GM23248 (cell line): ENCODE data around the gene MPND. TPM values are rescaled to one million over a fixed set of nuclear protein-coding genes. Genes with fewer than 3 reads are reported as not detected.

Experiments used
- DNase-seq: peaks from one replicate; pipeline ENCODE4 v3.0.0-alpha.2; 2015
- H2AFZ ChIP-seq: fragments of 200-600 bp; sonication (generic); 2 replicates; pipeline ENCODE4 v1.6.1; 2016; ENCODE audit warnings: antibody characterized with exemption
- H3F3A ChIP-seq: fragments of 200-600 bp; sonication (generic); 2 replicates; pipeline ENCODE4 v1.6.1; 2016; ENCODE audit warnings: mild to moderate bottlenecking, antibody characterized with exemption, mixed run types; ENCODE audit not compliant: insufficient read depth
- H3K27ac ChIP-seq: fragments of 200-600 bp; sonication (generic); 2 replicates; pipeline ENCODE4 v1.5.1; 2016; ENCODE audit warnings: mild to moderate bottlenecking
- H3K27me3 ChIP-seq: fragments of 200-600 bp; sonication (generic); replicated peaks from 2 replicates; pipeline ENCODE4 v1.6.1; 2016; ENCODE audit warnings: mild to moderate bottlenecking; ENCODE audit not compliant: insufficient read depth
- H3K36me3 ChIP-seq: fragments of 200-600 bp; sonication (generic); 2 replicates; pipeline ENCODE4 v1.6.1; 2016; ENCODE audit warnings: low read depth, mild to moderate bottlenecking
- H3K4me1 ChIP-seq: fragments of 200-600 bp; sonication (generic); 2 replicates; pipeline ENCODE4 v1.6.1; 2016; ENCODE audit warnings: mild to moderate bottlenecking; ENCODE audit not compliant: insufficient read depth
- H3K4me2 ChIP-seq: fragments of 200-600 bp; sonication (generic); one replicate; pipeline ENCODE4 v1.6.1; 2016; ENCODE audit warnings: mild to moderate bottlenecking; ENCODE audit not compliant: unreplicated experiment
- H3K4me3 ChIP-seq: fragments of 200-600 bp; sonication (generic); 2 replicates; pipeline ENCODE4 v1.5.1; 2016; ENCODE audit warnings: mild to moderate bottlenecking
- H3K79me2 ChIP-seq: fragments of 200-600 bp; sonication (generic); 2 replicates; pipeline ENCODE4 v1.6.1; 2016; ENCODE audit warnings: mild to moderate bottlenecking; ENCODE audit not compliant: insufficient read depth
- H3K9ac ChIP-seq: fragments of 200-600 bp; sonication (generic); 2 replicates; pipeline ENCODE4 v1.6.1; 2016; ENCODE audit warnings: mild to moderate bottlenecking
- H3K9me2 ChIP-seq: fragments of 200-600 bp; sonication (generic); 2 replicates; pipeline ENCODE4 v1.6.1; 2016; ENCODE audit warnings: mixed run types, mild to moderate bottlenecking, moderate library complexity; ENCODE audit not compliant: insufficient read depth
- H3K9me3 ChIP-seq: fragments of 200-600 bp; sonication (generic); one replicate; pipeline ENCODE4 v1.6.1; 2017; ENCODE audit warnings: low read depth
- H4K20me1 ChIP-seq: fragments of 200-600 bp; sonication (generic); 2 replicates; pipeline ENCODE4 v1.6.0; 2016; ENCODE audit not compliant: insufficient read depth
- EZH2 ChIP-seq: fragments of 200-600 bp; sonication (generic); IDR thresholded peaks from 2 replicates; pipeline ENCODE4 v1.6.1; 2018; ENCODE audit warnings: antibody characterized with exemption, mild to moderate bottlenecking; ENCODE audit not compliant: insufficient read depth, poor library complexity, severe bottlenecking
- EZH2phosphoT487 ChIP-seq: fragments of 200-600 bp; sonication (generic); IDR thresholded peaks from 2 replicates; pipeline ENCODE4 v1.6.1; 2018; ENCODE audit warnings: antibody characterized with exemption, moderate library complexity, mild to moderate bottlenecking, low read depth; ENCODE audit not compliant: insufficient read depth
- WGBS, 2 experiments: methylation state at CpG; one replicate each; pipeline ENCODE4 v1.1.6; 2015 to 2017; ENCODE audit warnings: low lambda C conversion rate in 2 of 2, low coverage in 1 of 2; ENCODE audit errors: missing lambda C conversion rate in 2 of 2; 5-methylcytosine and 5-hydroxymethylcytosine counted together
- in situ Hi-C: fragments of 300-500 bp; cut with MboI; formaldehyde crosslinking; loops from 2 replicates; pipeline ENCODE4 v1.15.0; 2020
- polyA plus RNA-seq: library from polyadenylated mRNA; unstranded; fragments of >200 nt; fragmentation: Nextera tagmentation; extraction: Ambion mirVana; gene quantifications from 2 replicates; pipeline ENCODE4 v1.2.1, GENCODE V29; 2016
- total RNA-seq: library from RNA; depleted of rRNA; stranded (reverse); fragments of >200 nt; shearing (Covaris generic); gene quantifications from 2 replicates; pipeline ENCODE4 v1.2.3, GENCODE V29; 2014; rRNA removed

MPND gene
- total and polyA plus RNA-seq, 2 experiments from 2014 or later = 3.0 to 8.4 TPM

GRCh38 chr19:4406626-4407025 is 63.3 kb downstream of the MPND start:
- Histone ChIP-seq H3K4me2 (no peak overlapping the region), H3K4me3 (no peak overlapping the region), H2AFZ (no peak overlapping the region), H3K79me2 (peaks cover 51% of the 10 kb centered on the region), H3K36me3 (no peaks in the 10 kb centered on the region), H3K27me3 (no peaks in the 10 kb centered on the region), H3K27ac (no peak overlapping the region), H3F3A (peaks cover 5% of the 10 kb centered on the region), H3K9me3 (no peaks in the 10 kb centered on the region), H3K4me1 (peaks cover 17% of the 10 kb centered on the region), H3K9me2 (no peaks in the 10 kb centered on the region), H3K9ac (no peak overlapping the region), H4K20me1 (no peaks in the 10 kb centered on the region)
- TF ChIP-seq EZH2phosphoT487 (no peak), EZH2 (no peak)
- WGBS, 2 experiments = 90 to 91% methylated on average over 7 of the region's 7 CpGs
- no peak for DNase-seq
- in situ Hi-C loops = no loop called here

GRCh38 chr19:4409123-4409933 is 66.0 kb downstream of the MPND start:
- Histone ChIP-seq H3K9me2 (no peaks in the 10 kb centered on the region), H3K4me2 (no peak overlapping the region), H3K79me2 (peaks cover 34% of the 10 kb centered on the region), H2AFZ (no peak overlapping the region), H3K9me3 (no peaks in the 10 kb centered on the region), H3K4me3 (no peak overlapping the region), H3K36me3 (peaks cover 7% of the 10 kb centered on the region; the same call in 1 of the 2 replicates), H3K27me3 (no peaks in the 10 kb centered on the region), H4K20me1 (no peaks in the 10 kb centered on the region), H3K4me1 (peaks cover 2% of the 10 kb centered on the region; the same call in 1 of the 2 replicates), H3K9ac (no peak overlapping the region), H3K27ac (no peak overlapping the region), H3F3A (peaks cover 2% of the 10 kb centered on the region; the same call in 1 of the 2 replicates)
- no peak for DNase-seq
- in situ Hi-C loops = no loop called here
- 91 to 92% methylated on average over 23 of the region's 23 CpGs for WGBS, 2 experiments
- no peak for TF ChIP-seq EZH2phosphoT487
- no peak for TF ChIP-seq EZH2

Other genes with a start within 250 kb of the MPND start
- 162 and 212 TPM in 2 replicates for gene MAP2K2, start 219.4 kb upstream of the MPND start, total RNA-seq
- 32.3 and 47.0 TPM in 2 replicates for gene MAP2K2, start 219.4 kb upstream of the MPND start, polyA plus RNA-seq
- gene CREB3L3, start 189.9 kb upstream of the MPND start, total RNA-seq = not detected in 2 replicates
- not detected in 2 replicates for gene CREB3L3, start 189.9 kb upstream of the MPND start, polyA plus RNA-seq
- gene SIRT6, start 161.0 kb upstream of the MPND start, total RNA-seq = 12.0 and 14.4 TPM in 2 replicates
- gene SIRT6, start 161.0 kb upstream of the MPND start, polyA plus RNA-seq = 19.6 and 20.0 TPM in 2 replicates
- gene ANKRD24, start 160.9 kb upstream of the MPND start, total RNA-seq = 0.54 and 3.3 TPM in 2 replicates
- gene ANKRD24, start 160.9 kb upstream of the MPND start, polyA plus RNA-seq = 0.14 and 0.46 TPM in 2 replicates
- gene EBI3, start 114.0 kb upstream of the MPND start, total RNA-seq = 0.76 TPM in 1 of 2 replicates, not detected in the other
- gene EBI3, start 114.0 kb upstream of the MPND start, polyA plus RNA-seq = 0.56 and 1.1 TPM in 2 replicates
- gene YJU2, start 96.5 kb upstream of the MPND start, total RNA-seq = 17.3 and 20.1 TPM in 2 replicates
- 10.6 and 12.9 TPM in 2 replicates for gene YJU2, start 96.5 kb upstream of the MPND start, polyA plus RNA-seq
- gene SHD, start 64.3 kb upstream of the MPND start, total RNA-seq = not detected in 2 replicates
- not detected in 2 replicates for gene SHD, start 64.3 kb upstream of the MPND start, polyA plus RNA-seq
- not detected in 2 replicates for gene TMIGD2, start 41.2 kb upstream of the MPND start, total RNA-seq
- gene TMIGD2, start 41.2 kb upstream of the MPND start, polyA plus RNA-seq = not detected in 2 replicates
- 5.8 and 16.2 TPM in 2 replicates for gene FSD1, start 39.0 kb upstream of the MPND start, total RNA-seq
- 5.8 TPM in 2 replicates for gene FSD1, start 39.0 kb upstream of the MPND start, polyA plus RNA-seq
- 1.8 and 6.4 TPM in 2 replicates for gene STAP2, start 4.7 kb upstream of the MPND start, total RNA-seq
- 1.7 TPM in 2 replicates for gene STAP2, start 4.7 kb upstream of the MPND start, polyA plus RNA-seq
- 114 and 141 TPM in 2 replicates for gene SH3GL1, start 57.0 kb downstream of the MPND start, total RNA-seq
- 151 and 159 TPM in 2 replicates for gene SH3GL1, start 57.0 kb downstream of the MPND start, polyA plus RNA-seq
- 9.1 and 11.6 TPM in 2 replicates for gene CHAF1A, start 59.1 kb downstream of the MPND start, total RNA-seq
- 11.9 and 12.6 TPM in 2 replicates for gene CHAF1A, start 59.1 kb downstream of the MPND start, polyA plus RNA-seq
- 113 and 118 TPM in 2 replicates for gene UBXN6, start 114.2 kb downstream of the MPND start, total RNA-seq
- 45.8 and 48.8 TPM in 2 replicates for gene UBXN6, start 114.2 kb downstream of the MPND start, polyA plus RNA-seq
- gene HDGFL2, start 128.7 kb downstream of the MPND start, total RNA-seq = 50.7 and 57.4 TPM in 2 replicates
- 23.0 TPM in 2 replicates for gene HDGFL2, start 128.7 kb downstream of the MPND start, polyA plus RNA-seq
- gene PLIN4, start 174.9 kb downstream of the MPND start, total RNA-seq = not detected in 2 replicates
- gene PLIN4, start 174.9 kb downstream of the MPND start, polyA plus RNA-seq = 0.08 TPM in 1 of 2 replicates, not detected in the other
- gene PLIN5, start 191.7 kb downstream of the MPND start, total RNA-seq = not detected in 2 replicates
- gene PLIN5, start 191.7 kb downstream of the MPND start, polyA plus RNA-seq = not detected in 2 replicates
- gene LRG1, start 196.5 kb downstream of the MPND start, total RNA-seq = not detected in 2 replicates
- gene LRG1, start 196.5 kb downstream of the MPND start, polyA plus RNA-seq = not detected in 2 replicates
- not detected in 2 replicates for gene SEMA6B, start 216.1 kb downstream of the MPND start, total RNA-seq
- 0.19 TPM in 1 of 2 replicates, not detected in the other for gene SEMA6B, start 216.1 kb downstream of the MPND start, polyA plus RNA-seq